ENCODE data around the gene TACC2.
A peak's percentile ranks its signal among the peaks of the same experiment; 100 is the strongest.

The TACC2 gene

DNA sequence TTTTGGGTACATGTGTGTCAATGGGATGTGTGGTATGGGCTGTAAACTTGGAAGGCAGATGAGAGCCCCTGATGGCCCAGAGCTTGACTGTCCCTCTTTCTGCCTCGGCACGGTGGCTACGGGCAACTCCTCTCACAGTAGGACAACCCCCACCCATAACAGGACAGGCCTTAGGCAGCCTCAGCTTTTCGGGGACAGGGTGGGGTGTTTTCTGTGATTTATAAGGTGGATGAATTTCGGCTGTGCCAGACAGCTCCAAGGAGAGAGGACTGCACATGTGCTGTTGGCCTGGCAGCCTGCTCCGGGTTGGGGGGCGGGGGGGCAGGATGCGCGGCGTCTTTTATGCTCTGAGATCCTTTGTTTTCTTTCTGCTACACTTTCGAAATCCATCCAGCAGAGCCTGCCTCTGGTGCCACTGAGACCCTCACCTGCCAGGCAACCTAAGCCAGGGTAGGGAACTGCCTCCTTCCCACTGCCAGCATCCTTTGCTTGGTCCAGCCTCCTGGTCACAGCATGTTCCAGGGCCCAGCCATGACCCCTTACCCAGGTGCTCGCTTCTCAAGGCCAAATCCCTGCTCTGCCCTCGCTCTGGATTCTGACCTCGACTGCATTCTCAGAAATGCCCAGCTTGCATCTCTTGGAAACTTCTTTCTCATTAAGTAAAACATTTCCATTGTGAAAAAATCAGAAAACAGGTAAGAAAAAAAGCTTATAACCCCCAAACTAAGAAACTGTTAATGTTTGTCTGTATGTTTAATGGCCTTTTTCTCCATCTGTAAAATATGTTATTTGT, 266.7 kb downstream of the TACC2 start:
- TF ChIP-seq CTCF (conservative IDR thresholded peaks at IDR 0.05; ENCODE audit: low read depth, low read length): no peak
- DNase-seq (ENCODE audit: low read depth): no peak

DNA sequence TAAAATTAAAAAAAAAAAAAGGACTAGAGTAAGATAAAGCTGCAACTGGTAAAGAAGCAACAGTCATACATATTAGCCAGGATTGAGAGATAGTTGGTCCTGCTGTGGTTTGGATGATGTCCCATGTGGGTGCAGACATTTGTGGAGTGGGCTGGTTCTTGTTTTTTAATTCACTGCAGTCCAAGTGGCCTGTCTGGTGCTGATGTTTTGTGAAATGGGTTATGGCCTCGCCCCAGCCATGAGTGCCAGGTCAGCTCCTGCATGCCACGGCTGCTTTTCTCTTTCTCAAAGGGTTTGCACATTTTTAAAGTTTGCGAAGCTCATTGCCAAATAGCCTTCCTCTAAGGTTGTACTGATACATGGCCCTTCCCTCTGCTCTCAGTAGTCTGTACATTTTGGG, 268.1 kb downstream of the TACC2 start:
- no peak overlapping the region for H3K4me3 ChIP-seq (ENCODE audit: low read length)
- no peak for TF ChIP-seq CTCF (conservative IDR thresholded peaks at IDR 0.05; ENCODE audit: low read depth, low read length)
- DNase-seq (ENCODE audit: low read depth): no peak

More for the DNA sequence above, 266.7 kb downstream of the TACC2 start:
- no peak overlapping the region for H3K4me3 ChIP-seq (ENCODE audit: low read length)

- DNase-seq (ENCODE audit: low read depth): peak; percentile 63
These were observed 269.4 kb downstream of the TACC2 start for GRCh38 chr10:122258136-122259074.

DNA sequence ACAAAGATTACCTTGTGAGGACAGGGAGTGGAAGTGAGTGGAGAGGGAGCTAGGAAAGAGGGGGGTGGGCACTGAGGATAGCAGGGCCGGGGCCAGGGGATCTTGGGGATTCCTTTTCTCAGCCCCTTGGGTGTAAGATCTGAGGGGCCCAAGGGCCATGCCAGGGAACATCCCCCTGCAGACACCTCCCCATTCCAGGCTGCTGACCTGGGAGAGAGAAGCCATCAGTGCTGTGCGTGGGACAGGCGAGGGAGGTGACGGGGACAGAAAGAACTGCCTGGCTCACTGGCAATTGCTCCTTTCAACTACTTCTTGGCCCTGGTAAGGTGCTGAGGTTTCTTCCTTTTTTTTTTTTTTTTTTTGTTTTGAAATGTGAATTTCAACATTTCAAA, 270.1 kb downstream of the TACC2 start:
- DNase-seq (ENCODE audit: low read depth): no peak
- no peak overlapping the region for H3K4me3 ChIP-seq (ENCODE audit: low read length)
- no peak for TF ChIP-seq CTCF (conservative IDR thresholded peaks at IDR 0.05; ENCODE audit: low read depth, low read length)

More at GRCh38 chr10:122258136-122259074, 269.4 kb downstream of the TACC2 start:
- no peak overlapping the region for H3K4me3 ChIP-seq (ENCODE audit: low read length)
- no peak for TF ChIP-seq CTCF (conservative IDR thresholded peaks at IDR 0.05; ENCODE audit: low read depth, low read length)

DNA sequence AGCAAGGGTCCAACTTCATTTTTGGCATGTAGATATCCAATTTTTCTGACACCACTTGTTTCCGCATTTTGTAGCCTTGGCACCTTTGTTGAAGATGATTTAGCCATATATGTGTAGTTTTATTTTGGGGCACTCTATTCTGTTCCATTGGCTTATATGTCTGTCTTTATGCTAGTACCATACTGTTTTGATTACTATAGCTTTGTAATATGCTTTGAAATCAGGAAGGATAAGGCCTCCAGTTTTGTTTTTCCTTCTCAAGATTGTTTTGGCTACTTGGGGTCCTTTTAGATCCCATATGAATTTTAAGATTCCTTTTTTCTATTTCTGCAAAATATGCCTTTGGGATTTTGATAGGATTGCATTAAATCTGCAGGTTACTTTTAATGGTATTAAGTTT, 272.6 kb downstream of the TACC2 start:
- no peak for TF ChIP-seq CTCF (conservative IDR thresholded peaks at IDR 0.05; ENCODE audit: low read depth, low read length)
- H3K4me3 ChIP-seq (ENCODE audit: low read length): no peak overlapping the region
- DNase-seq (ENCODE audit: low read depth): no peak

GRCh38 chr10:122263971-122264370, 275.0 kb downstream of the TACC2 start:
- no peak overlapping the region for H3K4me3 ChIP-seq (ENCODE audit: low read length)
- no peak for TF ChIP-seq CTCF (conservative IDR thresholded peaks at IDR 0.05; ENCODE audit: low read depth, low read length)
- peak; percentile 32 for DNase-seq (ENCODE audit: low read depth)

Data from retinal pigment epithelial cell (primary cell).